ENCODE data around the gene FBXL16.

The FBXL16 gene

GRCh38 chr16:722835-723633, 17.4 kb upstream of the FBXL16 start:
- no peak for DNase-seq

- no peak for DNase-seq
These were observed 16.4 kb upstream of the FBXL16 start for GRCh38 chr16:721765-722540.

GRCh38 chr16:720990-721764, 15.6 kb upstream of the FBXL16 start, which contains the start of gene ANTKMT:
ANTKMT (plus strand) TSS chr16:721146; CDS start chr16:721275, 129 bp downstream.
- peak; percentile 90 for DNase-seq

- peak; percentile 80 for DNase-seq
These were observed 14.9 kb upstream of the FBXL16 start for GRCh38 chr16:720447-720989.

GRCh38 chr16:719815-720446, 14.3 kb upstream of the FBXL16 start:
- peak; percentile 29 for DNase-seq

GRCh38 chr16:718922-719321, 13.3 kb upstream of the FBXL16 start:
- DNase-seq, result no peak

- DNase-seq, result no peak
These were observed 12.8 kb upstream of the FBXL16 start for GRCh38 chr16:718389-718788.

- DNase-seq, result no peak
These were observed 12.0 kb upstream of the FBXL16 start for GRCh38 chr16:717450-718245.

GRCh38 chr16:716768-717325, 11.2 kb upstream of the FBXL16 start:
- DNase-seq, result no peak

- no peak for DNase-seq
These were observed 10.6 kb upstream of the FBXL16 start for GRCh38 chr16:716200-716568.

- no peak for DNase-seq
These were observed 10.0 kb upstream of the FBXL16 start for GRCh38 chr16:715477-716199.

GRCh38 chr16:714558-715476, 9.2 kb upstream of the FBXL16 start, which contains the start of gene METRN:
METRN (plus strand) TSS chr16:715118; CDS start chr16:715290, 172 bp downstream.
- peak; percentile 96 for DNase-seq

- DNase-seq, result no peak
These were observed 8.5 kb upstream of the FBXL16 start for GRCh38 chr16:714079-714478.

- DNase-seq, result peak; percentile 79
These were observed 7.2 kb upstream of the FBXL16 start for GRCh38 chr16:712740-713250.

GRCh38 chr16:711548-712320, 6.1 kb upstream of the FBXL16 start:
- DNase-seq, result peak; percentile 85

- no peak for DNase-seq
These were observed 5.5 kb upstream of the FBXL16 start for GRCh38 chr16:711084-711483.

- no peak for DNase-seq
These were observed 5.0 kb upstream of the FBXL16 start for GRCh38 chr16:710500-711075.

Data from stimulated activated CD4-positive, alpha-beta T cell treated with anti-CD3 and anti-CD28 coated beads, Interleukin-15, amount 100 ng/mL, for 24 hours (primary cell).